Neural crest cell (in vitro differentiated cells): Measurements from ENCODE around the gene DOCK3. TPM values are rescaled to one million over a fixed set of nuclear protein-coding genes. Genes with fewer than 3 reads are reported as not detected.

Experiments used
- DNase-seq: peaks from one replicate; pipeline ENCODE4 v3.0.0; 2021; ENCODE audit warnings: low read depth, mixed read lengths, low spot score
- H3K27ac Mint-ChIP-seq: one replicate; pipeline ENCODE4 v1.8.0; 2021; ENCODE audit warnings: mild to moderate bottlenecking, mixed read lengths; ENCODE audit not compliant: unreplicated experiment
- H3K27me3 Mint-ChIP-seq: 2 replicates; pipeline ENCODE4 v1.8.0; 2021; ENCODE audit warnings: low read depth, mild to moderate bottlenecking, mixed read lengths
- H3K36me3 Mint-ChIP-seq: 2 replicates; pipeline ENCODE4 v1.8.0; 2021; ENCODE audit warnings: low read depth, mild to moderate bottlenecking, mixed read lengths
- H3K4me1 Mint-ChIP-seq: 2 replicates; pipeline ENCODE4 v1.8.0; 2021; ENCODE audit warnings: mixed read lengths
- H3K4me3 Mint-ChIP-seq: one replicate; pipeline ENCODE4 v1.8.0; 2021; ENCODE audit warnings: mild to moderate bottlenecking, mixed read lengths
- H3K9me3 Mint-ChIP-seq: 2 replicates; pipeline ENCODE4 v1.8.0; 2021; ENCODE audit warnings: mixed read lengths
- total RNA-seq: library from RNA; stranded (reverse); gene quantifications from 2 replicates; pipeline ENCODE4 v1.2.1, GENCODE V29; 2021
- TF ChIP-seq, protein P1 (sequence below): fragments of 200-600 bp; sonication (generic); conservative IDR thresholded peaks from 2 replicates; pipeline ENCODE4 v1.5.0; 2021; ENCODE audit warnings: antibody characterized with exemption, mild to moderate bottlenecking

DOCK3 gene
- total RNA-seq, 1 donor from 2014 or later = 5.0 TPM

DNA sequence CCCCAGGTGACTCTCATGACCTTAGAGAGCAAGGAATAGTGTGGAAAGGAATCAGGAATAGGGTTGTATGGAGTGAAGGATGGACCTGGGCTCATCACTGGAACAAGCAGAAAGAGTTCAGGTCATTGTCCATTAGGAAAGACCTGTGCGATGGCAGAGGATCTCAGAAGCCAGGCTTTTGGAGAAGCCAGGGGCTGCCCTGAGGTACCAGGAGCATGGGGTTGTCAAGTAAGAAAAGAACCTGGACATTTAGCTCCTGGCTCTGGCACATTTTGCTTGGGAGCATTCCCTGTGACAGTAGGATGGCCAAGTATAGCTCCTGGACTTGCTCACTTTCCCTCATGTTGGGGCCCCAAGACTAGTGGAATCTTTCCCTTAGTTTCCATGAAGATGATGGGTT, 657.4 kb downstream of the DOCK3 start:
- Mint-ChIP-seq H3K4me1 (peaks cover 10% of the 10 kb centered on the region), H3K27me3 (no peaks in the 10 kb centered on the region), H3K27ac (no peak overlapping the region), H3K4me3 (no peak overlapping the region), H3K9me3 (no peaks in the 10 kb centered on the region), H3K36me3 (no peaks in the 10 kb centered on the region)
- no peak for DNase-seq
- TF ChIP-seq, protein P1, sequence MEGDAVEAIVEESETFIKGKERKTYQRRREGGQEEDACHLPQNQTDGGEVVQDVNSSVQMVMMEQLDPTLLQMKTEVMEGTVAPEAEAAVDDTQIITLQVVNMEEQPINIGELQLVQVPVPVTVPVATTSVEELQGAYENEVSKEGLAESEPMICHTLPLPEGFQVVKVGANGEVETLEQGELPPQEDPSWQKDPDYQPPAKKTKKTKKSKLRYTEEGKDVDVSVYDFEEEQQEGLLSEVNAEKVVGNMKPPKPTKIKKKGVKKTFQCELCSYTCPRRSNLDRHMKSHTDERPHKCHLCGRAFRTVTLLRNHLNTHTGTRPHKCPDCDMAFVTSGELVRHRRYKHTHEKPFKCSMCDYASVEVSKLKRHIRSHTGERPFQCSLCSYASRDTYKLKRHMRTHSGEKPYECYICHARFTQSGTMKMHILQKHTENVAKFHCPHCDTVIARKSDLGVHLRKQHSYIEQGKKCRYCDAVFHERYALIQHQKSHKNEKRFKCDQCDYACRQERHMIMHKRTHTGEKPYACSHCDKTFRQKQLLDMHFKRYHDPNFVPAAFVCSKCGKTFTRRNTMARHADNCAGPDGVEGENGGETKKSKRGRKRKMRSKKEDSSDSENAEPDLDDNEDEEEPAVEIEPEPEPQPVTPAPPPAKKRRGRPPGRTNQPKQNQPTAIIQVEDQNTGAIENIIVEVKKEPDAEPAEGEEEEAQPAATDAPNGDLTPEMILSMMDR = no peak

DNA sequence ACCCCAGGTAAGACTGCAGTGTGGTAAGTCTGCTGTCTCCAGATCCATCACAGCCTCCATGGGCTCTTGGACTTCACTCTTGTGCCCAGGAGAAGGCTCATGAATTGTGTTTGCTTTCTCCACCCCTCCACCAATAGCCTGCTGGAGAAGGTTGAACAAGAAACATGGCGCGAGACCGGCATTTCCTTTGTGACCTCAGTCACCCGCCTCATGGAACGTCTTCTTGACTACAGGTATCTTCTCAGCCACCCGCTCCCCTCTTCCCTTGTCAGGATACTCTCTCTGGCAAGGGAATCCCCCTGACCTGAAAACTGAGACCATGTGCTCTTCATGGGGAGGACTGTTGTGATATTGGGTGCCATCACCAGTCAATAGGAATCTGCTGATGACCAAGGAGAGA, 658.3 kb downstream of the DOCK3 start:
- H3K9me3 Mint-ChIP-seq = no peaks in the 10 kb centered on the region
- no peak overlapping the region for H3K4me3 Mint-ChIP-seq
- no peak for DNase-seq
- H3K27ac Mint-ChIP-seq = no peak overlapping the region
- H3K4me1 Mint-ChIP-seq = peaks cover 10% of the 10 kb centered on the region
- no peaks in the 10 kb centered on the region for H3K36me3 Mint-ChIP-seq
- TF ChIP-seq, protein P1 = no peak
- no peaks in the 10 kb centered on the region for H3K27me3 Mint-ChIP-seq

DNA sequence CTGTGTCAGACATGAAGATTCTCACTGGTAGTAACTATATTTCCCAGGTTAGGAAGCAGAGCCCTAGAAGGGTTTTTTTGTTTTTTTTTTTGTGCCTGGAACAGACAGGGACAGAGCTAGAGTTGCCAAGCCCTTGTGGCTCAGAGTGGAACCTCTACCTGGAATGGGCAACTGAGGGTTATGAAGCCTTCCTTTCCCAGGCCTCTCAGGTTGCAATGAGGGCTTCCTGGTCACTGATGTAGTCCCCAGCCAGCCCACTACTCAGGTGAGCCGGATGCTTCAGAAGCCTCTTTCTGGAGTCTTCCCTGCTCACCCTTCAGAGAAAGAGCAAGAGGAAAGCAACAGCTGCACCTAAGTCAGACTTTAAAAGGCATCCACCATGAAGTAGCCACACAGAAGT, 661.5 kb downstream of the DOCK3 start:
- Mint-ChIP-seq H3K27me3 (no peaks in the 10 kb centered on the region), H3K27ac (no peak overlapping the region)
- no peak for DNase-seq

DNA sequence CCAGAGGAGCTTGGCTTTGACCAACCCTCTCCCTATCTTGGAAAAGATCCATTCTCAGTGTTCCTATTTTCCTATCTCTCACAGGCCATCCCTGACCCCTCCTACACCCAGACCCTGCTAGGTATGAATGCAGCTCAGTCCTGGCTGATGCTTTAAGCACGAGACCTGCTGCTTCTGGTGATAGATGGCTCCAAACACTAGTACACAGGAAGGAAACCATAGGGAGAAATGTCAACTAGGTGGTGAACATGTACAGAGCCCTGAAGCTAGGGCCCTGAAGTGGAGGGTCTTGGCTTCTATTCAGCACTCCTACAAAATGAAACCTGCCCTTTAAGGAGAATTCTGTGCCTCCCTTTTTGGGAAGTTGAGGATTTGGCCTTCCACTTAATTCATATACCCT, 662.9 kb downstream of the DOCK3 start:
- no peak for DNase-seq
- Mint-ChIP-seq H3K27me3 (no peaks in the 10 kb centered on the region), H3K4me3 (no peak overlapping the region), H3K4me1 (peaks cover 19% of the 10 kb centered on the region), H3K9me3 (no peaks in the 10 kb centered on the region), H3K27ac (no peak overlapping the region), H3K36me3 (peaks cover 4% of the 10 kb centered on the region)
- TF ChIP-seq, protein P1 = no peak

More for the DNA sequence above, 661.5 kb downstream of the DOCK3 start:
- Mint-ChIP-seq H3K4me3 (no peak overlapping the region), H3K36me3 (peaks cover 4% of the 10 kb centered on the region), H3K9me3 (no peaks in the 10 kb centered on the region), H3K4me1 (peaks cover 19% of the 10 kb centered on the region)
- TF ChIP-seq, protein P1 = no peak

DNA sequence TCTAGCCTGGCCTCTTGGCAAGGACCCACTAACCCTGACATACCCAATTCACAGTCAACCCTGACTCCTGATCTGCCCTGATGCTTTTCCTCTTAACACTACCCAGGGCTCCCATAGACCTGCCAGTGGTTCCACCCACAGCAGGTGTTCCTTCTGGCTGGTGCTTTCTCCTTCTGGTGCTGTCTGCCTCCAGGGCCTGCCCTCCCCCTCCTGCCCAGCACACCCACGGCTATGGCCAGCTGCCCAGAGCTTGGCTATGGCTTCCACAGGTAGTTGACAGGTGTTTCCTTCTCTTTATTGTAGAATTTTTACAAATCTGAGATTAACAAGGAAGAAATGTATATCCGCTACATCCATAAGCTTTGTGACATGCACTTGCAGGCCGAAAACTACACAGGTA, 663.9 kb downstream of the DOCK3 start:
- no peak overlapping the region for H3K27ac Mint-ChIP-seq
- H3K4me1 Mint-ChIP-seq = peaks cover 19% of the 10 kb centered on the region
- TF ChIP-seq, protein P1 = no peak
- no peak overlapping the region for H3K4me3 Mint-ChIP-seq
- H3K36me3 Mint-ChIP-seq = peaks cover 4% of the 10 kb centered on the region
- DNase-seq = no peak
- H3K9me3 Mint-ChIP-seq = no peaks in the 10 kb centered on the region
- H3K27me3 Mint-ChIP-seq = no peaks in the 10 kb centered on the region
